Activated CD8-positive, alpha-beta T cell treated with anti-CD3 and anti-CD28 coated beads for 36 hours (primary cell): ENCODE results near the gene CEACAM8. TPM values are rescaled to one million over a fixed set of nuclear protein-coding genes. Genes with fewer than 3 reads are reported as not detected.

Experiments
- ATAC-seq: fragments of 200-7000 bp; cut with Tn5 transposase; one replicate; pipeline ENCODE4 v1.10.0; 2021; ENCODE audit warnings: mild to moderate bottlenecking, moderate library complexity
- CTCF ChIA-PET: fragments of 350-600 bp; sonication (Branson Sonifier 250); formaldehyde crosslinking; loops from one replicate; lab custom pipeline; 2021; ENCODE audit warnings: antibody characterized with exemption; lab: Charles Lee
- POLR2A ChIA-PET: fragments of 350-600 bp; sonication (Branson Sonifier 250); formaldehyde crosslinking; loops from one replicate; lab custom pipeline; 2021; ENCODE audit warnings: antibody characterized with exemption; lab: Charles Lee
- DNase-seq: peaks from one replicate; pipeline ENCODE4 v3.0.0-alpha.2; 2020
- H3K27ac Mint-ChIP-seq: one replicate; pipeline ENCODE4 v1.8.0; 2021; ENCODE audit warnings: mild to moderate bottlenecking, mixed read lengths
- H3K27me3 Mint-ChIP-seq: one replicate; pipeline ENCODE4 v1.8.0; 2021; ENCODE audit warnings: mixed read lengths
- H3K36me3 Mint-ChIP-seq: one replicate; pipeline ENCODE4 v1.8.0; 2021; ENCODE audit warnings: low read depth, mixed read lengths
- H3K4me1 Mint-ChIP-seq: one replicate; pipeline ENCODE4 v1.8.0; 2021; ENCODE audit warnings: low read depth, mixed read lengths
- H3K4me3 Mint-ChIP-seq: one replicate; pipeline ENCODE4 v1.8.0; 2021; ENCODE audit warnings: mild to moderate bottlenecking, moderate library complexity, mixed read lengths
- H3K9me3 Mint-ChIP-seq: one replicate; pipeline ENCODE4 v1.8.0; 2021; ENCODE audit warnings: mixed read lengths
- intact Hi-C: fragments of 100-400 bp; cut with micrococcal nuclease; formaldehyde crosslinking; loops from one replicate; pipeline ENCODE4 v1.10.0; 2022
- total RNA-seq, 2 experiments: library from RNA; stranded (reverse); gene quantifications; one replicate each; pipeline ENCODE4 v1.2.3, GENCODE V29; 2021
- TF ChIP-seq, protein P1 (sequence below): fragments of 200-600 bp; IDR thresholded peaks from one replicate; pipeline ENCODE4 v1.8.0; 2022; ENCODE audit warnings: antibody characterized with exemption, mild to moderate bottlenecking

The CEACAM8 gene
- total RNA-seq, 2 experiments from 2014 or later: not detected

DNA sequence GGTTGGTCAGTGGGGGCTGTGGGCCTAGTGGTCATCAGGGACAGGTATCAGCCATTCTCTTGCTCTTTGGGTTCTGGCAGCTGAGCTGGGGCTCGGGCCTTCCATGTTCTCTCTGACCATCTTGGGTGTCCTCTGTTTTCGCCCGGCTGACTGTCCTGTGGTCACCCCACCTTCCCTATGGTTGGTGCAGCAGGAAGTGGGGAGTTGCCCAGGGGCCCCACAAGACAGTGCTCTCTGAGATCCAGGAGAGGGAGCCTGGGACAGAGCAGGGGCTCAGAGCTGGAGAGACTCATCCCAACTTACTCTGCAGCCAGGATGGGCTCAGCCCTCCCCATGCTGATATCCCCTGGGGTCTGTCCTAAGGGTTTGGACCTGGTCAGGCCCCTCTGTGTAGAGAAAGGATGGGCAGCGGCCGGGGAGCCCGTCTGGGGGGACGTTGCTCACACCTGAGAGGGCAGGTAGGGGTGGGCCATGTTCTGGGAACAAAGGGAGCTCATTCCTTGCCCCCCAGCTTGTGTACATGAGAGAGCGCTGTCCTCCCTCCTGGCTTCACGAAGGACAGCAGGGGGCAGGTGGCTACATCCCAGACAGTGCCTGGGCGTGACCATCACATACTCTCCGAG, 937 bp upstream of the CEACAM8 start:
- DNase-seq: no peak
- TF ChIP-seq, protein P1, sequence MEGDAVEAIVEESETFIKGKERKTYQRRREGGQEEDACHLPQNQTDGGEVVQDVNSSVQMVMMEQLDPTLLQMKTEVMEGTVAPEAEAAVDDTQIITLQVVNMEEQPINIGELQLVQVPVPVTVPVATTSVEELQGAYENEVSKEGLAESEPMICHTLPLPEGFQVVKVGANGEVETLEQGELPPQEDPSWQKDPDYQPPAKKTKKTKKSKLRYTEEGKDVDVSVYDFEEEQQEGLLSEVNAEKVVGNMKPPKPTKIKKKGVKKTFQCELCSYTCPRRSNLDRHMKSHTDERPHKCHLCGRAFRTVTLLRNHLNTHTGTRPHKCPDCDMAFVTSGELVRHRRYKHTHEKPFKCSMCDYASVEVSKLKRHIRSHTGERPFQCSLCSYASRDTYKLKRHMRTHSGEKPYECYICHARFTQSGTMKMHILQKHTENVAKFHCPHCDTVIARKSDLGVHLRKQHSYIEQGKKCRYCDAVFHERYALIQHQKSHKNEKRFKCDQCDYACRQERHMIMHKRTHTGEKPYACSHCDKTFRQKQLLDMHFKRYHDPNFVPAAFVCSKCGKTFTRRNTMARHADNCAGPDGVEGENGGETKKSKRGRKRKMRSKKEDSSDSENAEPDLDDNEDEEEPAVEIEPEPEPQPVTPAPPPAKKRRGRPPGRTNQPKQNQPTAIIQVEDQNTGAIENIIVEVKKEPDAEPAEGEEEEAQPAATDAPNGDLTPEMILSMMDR: no peak
- no peaks in the 10 kb centered on the region for H3K36me3 Mint-ChIP-seq

DNA sequence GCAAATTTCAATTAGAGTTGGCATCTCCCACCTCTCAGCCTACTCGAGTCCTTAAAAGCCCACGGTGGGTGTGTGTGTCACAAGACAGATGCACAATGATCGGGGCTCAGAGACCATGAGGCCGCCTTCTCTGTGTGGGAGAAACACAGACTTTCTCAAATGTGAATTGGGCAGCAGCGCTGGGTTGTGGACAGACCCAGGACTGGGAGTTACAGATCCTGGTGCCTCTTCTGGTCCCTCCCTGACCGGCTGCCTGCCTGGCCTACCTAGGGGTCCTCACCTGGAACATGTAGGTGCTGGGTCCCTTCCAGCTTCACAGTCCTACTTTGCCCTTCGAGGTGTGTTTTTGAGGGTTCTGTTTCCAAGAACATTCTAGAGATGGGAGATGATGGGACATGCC, 4.9 kb downstream of the CEACAM8 start:
- ATAC-seq (no peak), DNase-seq (no peak)
- Mint-ChIP-seq H3K4me1 (no peaks in the 10 kb centered on the region), H3K36me3 (no peaks in the 10 kb centered on the region), H3K27ac (no peak overlapping the region), H3K9me3 (no peaks in the 10 kb centered on the region), H3K4me3 (no peak overlapping the region), H3K27me3 (peaks cover 4% of the 10 kb centered on the region)
- intact Hi-C loops: no loop called here
- POLR2A ChIA-PET: no interaction called here
- TF ChIP-seq, protein P1: no peak
- CTCF ChIA-PET: no interaction called here

More for the DNA sequence above, 937 bp upstream of the CEACAM8 start:
- POLR2A ChIA-PET: interaction anchor here (0.6 to 1.1 kb wide), 2 partner anchors 32 to 560 kb away, joined by 3 to 5 read pairs; no protein-coding TSS in a partner anchor
- H3K4me1 Mint-ChIP-seq: no peaks in the 10 kb centered on the region
- H3K27ac Mint-ChIP-seq: no peak overlapping the region
- intact Hi-C loops: no loop called here
- ATAC-seq: no peak
- H3K9me3 Mint-ChIP-seq: no peaks in the 10 kb centered on the region
- CTCF ChIA-PET: interaction anchor here (1.1 to 2.8 kb wide), 23 partner anchors 10 to 157 kb away, joined by 3 to 18 read pairs (median 5); no protein-coding TSS in a partner anchor
- H3K27me3 Mint-ChIP-seq: peaks cover 11% of the 10 kb centered on the region
- no peak overlapping the region for H3K4me3 Mint-ChIP-seq

DNA sequence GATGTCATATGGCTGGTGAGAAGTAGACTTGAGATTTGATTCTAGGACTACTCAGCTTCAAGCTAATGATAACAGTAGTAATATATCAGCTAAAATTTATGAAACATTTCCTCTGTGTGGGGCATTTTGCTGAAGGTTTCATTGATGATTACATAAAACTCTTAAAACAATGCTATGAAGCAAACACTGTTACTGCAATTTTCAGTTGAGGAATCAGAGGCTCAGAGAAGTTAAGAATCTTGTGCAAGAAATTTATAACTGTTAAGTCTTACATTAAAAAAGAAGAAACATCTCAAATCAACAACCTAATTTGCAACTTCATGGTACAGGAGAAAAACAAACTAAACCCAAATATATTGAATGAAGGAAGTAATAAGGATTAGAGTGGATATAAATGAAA, 10.3 kb downstream of the CEACAM8 start:
- no peaks in the 10 kb centered on the region for H3K36me3 Mint-ChIP-seq
- no peaks in the 10 kb centered on the region for H3K4me1 Mint-ChIP-seq
- ATAC-seq: no peak
- TF ChIP-seq, protein P1: no peak
- no peak for DNase-seq
- no peaks in the 10 kb centered on the region for H3K9me3 Mint-ChIP-seq
- intact Hi-C loops: no loop called here
- H3K27ac Mint-ChIP-seq: no peak overlapping the region
- POLR2A ChIA-PET: no interaction called here
- CTCF ChIA-PET: interaction anchor here (0.6 to 1.5 kb wide), 2 partner anchors 12 to 18 kb away, joined by 3 to 8 read pairs; no protein-coding TSS in a partner anchor
- peaks cover 7% of the 10 kb centered on the region for H3K27me3 Mint-ChIP-seq
- H3K4me3 Mint-ChIP-seq: no peak overlapping the region

DNA sequence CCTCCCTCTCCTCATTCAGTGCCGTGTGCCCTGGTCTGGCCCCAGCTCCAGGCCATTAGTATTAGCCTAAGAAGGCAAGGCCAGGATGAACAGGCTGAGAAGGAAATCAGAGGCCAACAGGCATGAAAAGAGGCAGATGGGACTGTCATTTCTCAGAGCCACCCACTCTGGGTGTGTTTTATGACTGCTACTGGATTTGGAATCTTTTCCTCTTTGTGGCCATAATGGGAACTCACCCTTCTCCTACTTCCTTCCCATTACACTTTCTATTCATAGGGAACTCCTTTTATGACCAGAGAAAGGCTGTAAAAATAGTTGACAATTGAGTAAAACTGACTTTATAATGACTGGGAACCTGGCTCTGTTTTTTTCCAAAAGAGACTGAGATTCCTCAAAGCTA, 17.7 kb downstream of the CEACAM8 start:
- no peaks in the 10 kb centered on the region for H3K9me3 Mint-ChIP-seq
- DNase-seq (no peak), ATAC-seq (no peak)
- ChIA-PET POLR2A (interaction anchor here (0.6 kb wide), 1 partner anchor 596 kb away, joined by 3 read pairs; no protein-coding TSS in a partner anchor), CTCF (interaction anchor here (1.3 kb wide), 1 partner anchor 19 kb away, joined by 7 read pairs; no protein-coding TSS in a partner anchor)
- TF ChIP-seq, protein P1: no peak
- peaks cover 21% of the 10 kb centered on the region for H3K27me3 Mint-ChIP-seq
- no peak overlapping the region for H3K27ac Mint-ChIP-seq
- intact Hi-C loops: no loop called here
- H3K4me1 Mint-ChIP-seq: no peaks in the 10 kb centered on the region
- no peak overlapping the region for H3K4me3 Mint-ChIP-seq
- H3K36me3 Mint-ChIP-seq: no peaks in the 10 kb centered on the region

DNA sequence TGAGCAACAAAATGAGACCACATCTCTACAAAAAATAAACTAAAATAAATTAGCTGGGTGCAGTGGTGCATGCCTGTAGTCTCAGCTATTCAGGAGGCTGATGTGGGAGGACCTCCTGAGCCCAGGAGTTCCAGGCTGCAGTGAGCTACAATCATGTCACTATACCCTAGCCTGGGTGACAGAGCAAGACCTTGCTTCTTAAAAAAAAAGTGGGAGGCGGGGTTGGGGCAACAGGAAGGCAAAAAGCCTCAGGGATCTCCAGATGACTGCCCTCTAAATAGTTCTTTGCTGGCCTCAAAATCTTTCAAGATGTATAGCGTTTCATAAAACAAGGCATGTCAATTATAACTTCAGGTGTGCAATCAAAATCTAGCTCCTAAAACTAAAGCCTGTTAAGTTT, 18.5 kb downstream of the CEACAM8 start:
- CTCF ChIA-PET: interaction anchor here (1.3 kb wide), 1 partner anchor 20 kb away, joined by 7 read pairs; no protein-coding TSS in a partner anchor
- POLR2A ChIA-PET: no interaction called here
- ATAC-seq (no peak), DNase-seq (no peak)
- Mint-ChIP-seq H3K9me3 (no peaks in the 10 kb centered on the region), H3K4me1 (no peaks in the 10 kb centered on the region), H3K27me3 (peaks cover 21% of the 10 kb centered on the region), H3K27ac (no peak overlapping the region), H3K36me3 (no peaks in the 10 kb centered on the region), H3K4me3 (no peak overlapping the region)
- intact Hi-C loops: no loop called here
- TF ChIP-seq, protein P1: no peak
